ENCODE results near the gene GAS7.
A peak's percentile ranks its signal among the peaks of the same experiment; 100 is the strongest.

Gene GAS7

GRCh38 chr17:10177131-10177912 lies 21.1 kb downstream of the GAS7 start:
- in situ Hi-C loops (cut with MboI; ENCODE audit: low sequenced_read_pairs, unreplicated experiment): no loop called here
- TF ChIP-seq CTCF (IDR thresholded peaks at IDR 0.05; ENCODE audit: borderline replicate concordance, control extremely low read depth, extremely low read depth, insufficient read depth, missing control alignments): no peak
- no peak for DNase-seq (ENCODE audit: low spot score)

- DNase-seq (ENCODE audit: low spot score): no peak
- TF ChIP-seq CTCF (IDR thresholded peaks at IDR 0.05; ENCODE audit: borderline replicate concordance, control extremely low read depth, extremely low read depth, insufficient read depth, missing control alignments): no peak
- in situ Hi-C loops (cut with MboI; ENCODE audit: low sequenced_read_pairs, unreplicated experiment): no loop called here
These were observed 24.5 kb downstream of the GAS7 start for GRCh38 chr17:10173913-10174312.

GRCh38 chr17:10172778-10173177 lies 25.6 kb downstream of the GAS7 start:
- TF ChIP-seq CTCF (IDR thresholded peaks at IDR 0.05; ENCODE audit: borderline replicate concordance, control extremely low read depth, extremely low read depth, insufficient read depth, missing control alignments): no peak
- in situ Hi-C loops (cut with MboI; ENCODE audit: low sequenced_read_pairs, unreplicated experiment): no loop called here
- DNase-seq (ENCODE audit: low spot score): no peak

- in situ Hi-C loops (cut with MboI; ENCODE audit: low sequenced_read_pairs, unreplicated experiment): no loop called here
- peak; percentile 47 for DNase-seq (ENCODE audit: low spot score)
- no peak for TF ChIP-seq CTCF (IDR thresholded peaks at IDR 0.05; ENCODE audit: borderline replicate concordance, control extremely low read depth, extremely low read depth, insufficient read depth, missing control alignments)
These were observed 26.1 kb downstream of the GAS7 start for GRCh38 chr17:10172241-10172741.

- TF ChIP-seq CTCF (IDR thresholded peaks at IDR 0.05; ENCODE audit: borderline replicate concordance, control extremely low read depth, extremely low read depth, insufficient read depth, missing control alignments): no peak
- in situ Hi-C loops (cut with MboI; ENCODE audit: low sequenced_read_pairs, unreplicated experiment): no loop called here
- DNase-seq (ENCODE audit: low spot score): no peak
These were observed 26.8 kb downstream of the GAS7 start for GRCh38 chr17:10171581-10171981.

GRCh38 chr17:10171122-10171571 lies 27.3 kb downstream of the GAS7 start:
- no peak for DNase-seq (ENCODE audit: low spot score)
- in situ Hi-C loops (cut with MboI; ENCODE audit: low sequenced_read_pairs, unreplicated experiment): no loop called here
- no peak for TF ChIP-seq CTCF (IDR thresholded peaks at IDR 0.05; ENCODE audit: borderline replicate concordance, control extremely low read depth, extremely low read depth, insufficient read depth, missing control alignments)
